Tibial artery (tissue), 4 donors: ENCODE measurements around the gene ATP8A1.

Experiments used
- DNase-seq, 2 donors: peaks; one replicate each; pipeline ENCODE4 v3.0.0-alpha.2; 2019
- H3K27ac ChIP-seq, 2 donors: fragments of 200-600 bp; sonication (generic) in 1 of 2; 1 replicate in 1 of 2; 2 replicates in 1 of 2; pipeline ENCODE4 v1.5.1; 2018 to 2019; ENCODE audit warnings: mild to moderate bottlenecking in 1 of 2
- H3K27me3 ChIP-seq, 2 donors: fragments of 200-600 bp; sonication (generic) in 1 of 2; one replicate each; pipeline versions ENCODE4 v1.5.1 to v1.6.0; 2016 to 2019
- H3K36me3 ChIP-seq, 3 donors: fragments of 200-600 bp; sonication (generic) in 2 of 3; one replicate each; pipeline ENCODE4 v1.5.1; 2016 to 2019; ENCODE audit warnings: mild to moderate bottlenecking in 2 of 3
- H3K4me1 ChIP-seq, 4 donors: fragments of 200-600 bp; sonication (generic) in 2 of 4; 1 replicate in 3 of 4; 2 replicates in 1 of 4; pipeline ENCODE4 v1.5.1; 2016 to 2019
- H3K4me3 ChIP-seq, 2 donors: fragments of 200-600 bp; sonication (generic) in 1 of 2; 1 replicate in 1 of 2; 2 replicates in 1 of 2; pipeline ENCODE4 v1.5.1; 2018 to 2019; ENCODE audit warnings: mild to moderate bottlenecking in 2 of 2
- H3K9me3 ChIP-seq, 3 donors: fragments of 200-600 bp; sonication (generic) in 1 of 3; one replicate each; pipeline ENCODE4 v1.5.1; 2016 to 2019
- intact Hi-C: fragments of 100-400 bp; cut with DNase I; formaldehyde crosslinking; loops from one replicate; pipeline ENCODE4 v1.15.0; 2023; ENCODE audit warnings: low total_unique reads
- TF ChIP-seq, protein P1 (sequence below), 2 experiments: fragments of 200-600 bp in 1 of 2; fragments of 450-650 bp in 1 of 2; IDR thresholded peaks; one replicate each; pipeline ENCODE4 v1.5.1; 2017 to 2019; ENCODE audit warnings: antibody characterized with exemption in 2 of 2, mild to moderate bottlenecking in 1 of 2, moderate library complexity in 1 of 2

The ATP8A1 gene

DNA sequence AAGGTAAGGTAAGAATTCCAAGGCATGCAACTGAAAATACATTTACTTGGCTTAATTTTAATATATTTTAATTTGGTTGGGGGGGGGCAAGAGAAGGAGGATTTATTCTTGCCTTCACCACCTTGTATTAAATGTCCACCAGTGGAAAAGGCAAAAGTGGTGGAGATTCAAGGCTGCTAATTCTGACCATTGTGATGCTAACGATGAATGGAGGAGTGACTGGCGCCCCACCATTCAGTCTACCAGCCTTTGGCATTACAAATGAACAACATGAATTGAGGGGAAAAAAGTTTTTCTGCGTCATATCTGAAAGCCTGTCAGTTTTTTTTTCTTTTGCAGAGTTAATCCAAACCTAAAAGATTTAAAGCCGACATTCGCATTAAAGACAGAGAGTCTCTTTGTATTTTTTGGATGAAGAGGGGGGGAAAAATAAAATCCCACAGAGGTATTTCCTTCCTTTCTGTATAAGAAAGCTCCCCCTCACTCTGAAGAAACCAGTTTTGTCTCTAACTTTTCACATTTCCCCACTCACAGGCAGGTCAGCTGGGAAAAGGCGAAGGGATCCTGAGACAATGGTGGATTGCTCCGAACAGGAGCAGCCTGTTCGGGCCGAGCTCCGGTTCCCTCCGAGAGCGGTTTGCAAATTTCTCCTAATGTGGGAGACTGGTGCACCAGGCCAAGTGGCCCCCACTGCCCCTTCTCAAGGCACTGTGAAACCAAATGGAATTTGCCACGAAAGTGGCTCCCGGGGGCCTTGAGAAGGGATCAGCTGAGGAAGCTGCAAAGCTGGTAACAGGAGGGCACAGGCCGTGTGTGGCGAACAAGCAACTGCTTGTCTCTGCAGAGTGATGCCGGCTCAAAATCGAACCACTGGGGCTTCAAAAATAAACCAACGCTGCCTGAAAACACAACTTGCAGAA lies 231.5 kb downstream of the ATP8A1 start:
- Histone ChIP-seq H3K9me3 (no peaks in the 10 kb centered on the region), H3K4me3 (no peak overlapping the region), H3K27ac (no peak overlapping the region), H3K36me3 (peaks cover 0 to 13% (median 7%) of the 10 kb centered on the region in 3 donors), H3K4me1 (no peaks in the 10 kb centered on the region), H3K27me3 (no peaks in the 10 kb centered on the region)
- TF ChIP-seq, protein P1, sequence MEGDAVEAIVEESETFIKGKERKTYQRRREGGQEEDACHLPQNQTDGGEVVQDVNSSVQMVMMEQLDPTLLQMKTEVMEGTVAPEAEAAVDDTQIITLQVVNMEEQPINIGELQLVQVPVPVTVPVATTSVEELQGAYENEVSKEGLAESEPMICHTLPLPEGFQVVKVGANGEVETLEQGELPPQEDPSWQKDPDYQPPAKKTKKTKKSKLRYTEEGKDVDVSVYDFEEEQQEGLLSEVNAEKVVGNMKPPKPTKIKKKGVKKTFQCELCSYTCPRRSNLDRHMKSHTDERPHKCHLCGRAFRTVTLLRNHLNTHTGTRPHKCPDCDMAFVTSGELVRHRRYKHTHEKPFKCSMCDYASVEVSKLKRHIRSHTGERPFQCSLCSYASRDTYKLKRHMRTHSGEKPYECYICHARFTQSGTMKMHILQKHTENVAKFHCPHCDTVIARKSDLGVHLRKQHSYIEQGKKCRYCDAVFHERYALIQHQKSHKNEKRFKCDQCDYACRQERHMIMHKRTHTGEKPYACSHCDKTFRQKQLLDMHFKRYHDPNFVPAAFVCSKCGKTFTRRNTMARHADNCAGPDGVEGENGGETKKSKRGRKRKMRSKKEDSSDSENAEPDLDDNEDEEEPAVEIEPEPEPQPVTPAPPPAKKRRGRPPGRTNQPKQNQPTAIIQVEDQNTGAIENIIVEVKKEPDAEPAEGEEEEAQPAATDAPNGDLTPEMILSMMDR (IDR thresholded peaks at IDR 0.05): no peak
- intact Hi-C loops: no loop called here
- DNase-seq: no peak

- intact Hi-C loops: no loop called here
- Histone ChIP-seq H3K4me3 (no peak overlapping the region), H3K4me1 (no peaks in the 10 kb centered on the region), H3K27ac (no peak overlapping the region), H3K36me3 (peaks cover 0 to 13% (median 7%) of the 10 kb centered on the region in 3 donors), H3K27me3 (no peaks in the 10 kb centered on the region), H3K9me3 (no peaks in the 10 kb centered on the region)
- DNase-seq: no peak
- TF ChIP-seq, protein P1 (IDR thresholded peaks at IDR 0.05): no peak
These were observed 236.8 kb downstream of the ATP8A1 start for GRCh38 chr4:42420140-42420539.

DNA sequence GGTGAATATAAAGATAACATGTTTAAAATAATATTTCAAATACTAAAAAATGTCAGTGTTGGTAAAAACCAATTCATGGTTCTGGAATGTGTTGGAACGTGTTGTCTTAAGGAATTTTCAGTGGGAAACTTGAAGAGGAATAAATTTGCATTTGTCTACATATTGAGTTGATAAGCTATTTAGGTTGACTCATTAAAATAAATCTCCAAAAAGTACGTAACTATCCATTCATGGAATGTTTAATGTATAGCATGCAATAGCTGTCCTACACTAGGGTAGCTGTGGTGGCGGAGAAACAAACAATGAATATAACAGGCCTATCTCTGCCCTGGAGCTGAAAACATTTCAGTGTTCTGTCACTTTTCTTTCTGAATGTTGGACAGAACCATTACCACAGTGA lies 239.4 kb downstream of the ATP8A1 start:
- TF ChIP-seq, protein P1 (IDR thresholded peaks at IDR 0.05): no peak
- intact Hi-C loops: no loop called here
- peaks cover 0 to 7% (median 4%) of the 10 kb centered on the region in 3 donors for H3K36me3 ChIP-seq
- no peaks in the 10 kb centered on the region for H3K27me3 ChIP-seq
- no peak overlapping the region for H3K27ac ChIP-seq
- DNase-seq: no peak
- H3K4me3 ChIP-seq: no peak overlapping the region
- H3K9me3 ChIP-seq: no peaks in the 10 kb centered on the region
- peaks cover 0 to 4% (median 3%) of the 10 kb centered on the region in 4 donors for H3K4me1 ChIP-seq

GRCh38 chr4:42416017-42416416 lies 240.9 kb downstream of the ATP8A1 start:
- TF ChIP-seq, protein P1 (IDR thresholded peaks at IDR 0.05): no peak
- Histone ChIP-seq H3K27ac (no peak overlapping the region), H3K9me3 (no peaks in the 10 kb centered on the region)

GRCh38 chr4:42415281-42415680 lies 241.6 kb downstream of the ATP8A1 start:
- intact Hi-C loops: no loop called here

More at GRCh38 chr4:42416017-42416416, 240.9 kb downstream of the ATP8A1 start:
- intact Hi-C loops: no loop called here
- Histone ChIP-seq H3K4me1 (peaks cover 0 to 13% (median 4%) of the 10 kb centered on the region in 4 donors), H3K4me3 (no peak overlapping the region), H3K27me3 (no peaks in the 10 kb centered on the region), H3K36me3 (peaks cover 0 to 1% (median 0%) of the 10 kb centered on the region in 3 donors)
- no peak for DNase-seq

More at GRCh38 chr4:42415281-42415680, 241.6 kb downstream of the ATP8A1 start:
- peaks cover 0 to 13% (median 4%) of the 10 kb centered on the region in 4 donors for H3K4me1 ChIP-seq
- no peaks in the 10 kb centered on the region for H3K36me3 ChIP-seq
- TF ChIP-seq, protein P1 (IDR thresholded peaks at IDR 0.05): no peak
- no peaks in the 10 kb centered on the region for H3K27me3 ChIP-seq
- no peak overlapping the region for H3K27ac ChIP-seq
- H3K4me3 ChIP-seq: no peak overlapping the region
- DNase-seq: no peak
- H3K9me3 ChIP-seq: no peaks in the 10 kb centered on the region
